IMR-90 (cell line): ENCODE data around the gene STAT5B. TPM values are rescaled to one million over a fixed set of nuclear protein-coding genes. Genes with fewer than 3 reads are reported as not detected.
A peak's percentile ranks its signal among the peaks of the same experiment; 100 is the strongest.

Experiments
- ATAC-seq: fragments of 200-7000 bp; cut with Tn5 transposase; 2 replicates; pipeline ENCODE4 v1.9.1; 2020; ENCODE audit warnings: low read depth, mild to moderate bottlenecking, moderate library complexity
- BruUV-seq: library from RNA; stranded (reverse); fragments of 400-500 nt; replicated peaks from 2 replicates; lab custom pipeline; 2021; lab: Mats Ljungman, UMichigan
- CTCF ChIA-PET: fragments of 300-600 bp; formaldehyde crosslinking; extraction: SDS; loops from one replicate; lab custom pipeline; 2021; ENCODE audit warnings: antibody characterized with exemption; lab: Yijun Ruan, JAX
- POLR2A ChIA-PET: fragments of 300-600 bp; sonication (Branson Sonifier 250); formaldehyde crosslinking; loops from one replicate; lab custom pipeline; 2022; ENCODE audit warnings: antibody characterized with exemption; ENCODE audit not compliant: unreplicated experiment; lab: Charles Lee
- DNase-seq: peaks from one replicate; pipeline ENCODE4 v3.0.0; 2013
- H2AFZ ChIP-seq: replicated peaks from 2 replicates; pipeline ENCODE3; 2013; ENCODE audit warnings: low read length, mild to moderate bottlenecking; ENCODE audit not compliant: poor library complexity
- H2AK5ac ChIP-seq: 2 replicates; pipeline ENCODE4 v1.6.1; 2013; ENCODE audit warnings: low read depth, low read length, inconsistent platforms
- H2AK9ac ChIP-seq: replicated peaks from 2 replicates; pipeline ENCODE3; 2013; ENCODE audit warnings: mild to moderate bottlenecking, low read depth, low read length, moderate library complexity; ENCODE audit not compliant: poor library complexity
- H2BK120ac ChIP-seq: 2 replicates; pipeline ENCODE4 v1.6.1; 2013; ENCODE audit warnings: low read depth, low read length, inconsistent platforms
- H2BK15ac ChIP-seq: 3 replicates; pipeline ENCODE4 v1.6.1; 2013; ENCODE audit warnings: low read depth, low read length, inconsistent platforms
- H2BK20ac ChIP-seq: 2 replicates; pipeline ENCODE4 v1.6.1; 2013; ENCODE audit warnings: low read depth, mild to moderate bottlenecking, inconsistent platforms, low read length, moderate library complexity
- H2BK5ac ChIP-seq: 2 replicates; pipeline ENCODE4 v1.6.1; 2013; ENCODE audit warnings: mild to moderate bottlenecking, low read depth, low read length, inconsistent platforms; ENCODE audit not compliant: poor library complexity, severe bottlenecking
- H3K14ac ChIP-seq: replicated peaks from 2 replicates; pipeline ENCODE4 v1.6.1; 2013; ENCODE audit warnings: low read depth, low read length, inconsistent platforms
- H3K18ac ChIP-seq: 2 replicates; pipeline ENCODE4 v1.6.1; 2013; ENCODE audit warnings: low read depth, low read length, control low read depth
- H3K23ac ChIP-seq: 2 replicates; pipeline ENCODE4 v1.6.1; 2013; ENCODE audit warnings: low read depth, low read length, inconsistent platforms
- H3K27ac ChIP-seq: 2 replicates; pipeline ENCODE4 v1.5.1; 2013; ENCODE audit warnings: mild to moderate bottlenecking, control low read depth, low read length; ENCODE audit not compliant: insufficient read depth
- H3K27me3 ChIP-seq: 2 replicates; pipeline ENCODE4 v1.6.1; 2013; ENCODE audit warnings: low read length; ENCODE audit not compliant: control insufficient read depth, insufficient read depth
- H3K36me3 ChIP-seq: 2 replicates; pipeline ENCODE4 v1.6.1; 2013; ENCODE audit warnings: low read length, mixed read lengths; ENCODE audit not compliant: control insufficient read depth, insufficient read depth
- H3K4ac ChIP-seq: 2 replicates; pipeline ENCODE4 v1.6.1; 2013; ENCODE audit warnings: low read depth, low read length, inconsistent platforms
- H3K4me1 ChIP-seq: 2 replicates; pipeline ENCODE4 v1.6.1; 2013; ENCODE audit warnings: low read length, mixed read lengths; ENCODE audit not compliant: control insufficient read depth, insufficient read depth
- H3K4me2 ChIP-seq: 2 replicates; pipeline ENCODE4 v1.6.1; 2013; ENCODE audit warnings: low read depth, mild to moderate bottlenecking, control low read depth, low read length, moderate library complexity
- H3K4me3 ChIP-seq: 2 replicates; pipeline ENCODE4 v1.5.1; 2013; ENCODE audit warnings: low read depth, mild to moderate bottlenecking, control low read depth, low read length, moderate library complexity; ENCODE audit not compliant: insufficient read depth
- H3K56ac ChIP-seq: 2 replicates; pipeline ENCODE4 v1.6.1; 2013; ENCODE audit warnings: low read length, inconsistent platforms; ENCODE audit not compliant: insufficient read depth; ENCODE audit errors: extremely low read depth
- H3K79me1 ChIP-seq, 2 experiments: 2 replicates each; pipeline ENCODE4 v1.6.1; 2013; ENCODE audit warnings: low read length in 2 of 2, inconsistent platforms in 1 of 2, low read depth in 1 of 2
- H3K9ac ChIP-seq: 2 replicates; pipeline ENCODE4 v1.6.1; 2013; ENCODE audit warnings: low read depth, low read length, control low read depth
- H3K9me1 ChIP-seq: 2 replicates; pipeline ENCODE4 v1.6.1; 2013; ENCODE audit warnings: low read length, inconsistent platforms; ENCODE audit not compliant: insufficient read depth
- H3K9me3 ChIP-seq: 2 replicates; pipeline ENCODE4 v1.6.1; 2013; ENCODE audit warnings: low read length; ENCODE audit not compliant: control insufficient read depth, insufficient read depth
- H4K20me1 ChIP-seq: 2 replicates; pipeline ENCODE4 v1.6.1; 2013; ENCODE audit warnings: low read length, inconsistent platforms; ENCODE audit not compliant: insufficient read depth
- H4K5ac ChIP-seq: 2 replicates; pipeline ENCODE4 v1.6.1; 2013; ENCODE audit warnings: mild to moderate bottlenecking, low read depth, low read length, control low read depth
- H4K8ac ChIP-seq, 2 experiments: 2 replicates each; pipeline ENCODE4 v1.6.1; 2013; ENCODE audit warnings: low read depth in 2 of 2, low read length in 2 of 2, control low read depth in 1 of 2, inconsistent platforms in 1 of 2
- H4K91ac ChIP-seq: 2 replicates; pipeline ENCODE4 v1.6.1; 2013; ENCODE audit warnings: low read depth, low read length, inconsistent platforms; ENCODE audit not compliant: insufficient read depth
- BHLHE40 ChIP-seq: fragments of 150-350 bp; IDR thresholded peaks from 2 replicates; pipeline ENCODE4 v1.6.1; 2016; ENCODE audit warnings: mild to moderate bottlenecking, low read depth, low read length
- CEBPB ChIP-seq: IDR thresholded peaks from 2 replicates; pipeline ENCODE4 v1.6.1; 2012; ENCODE audit warnings: low read depth, low read length, improper control_type of control experiment
- CHD1 ChIP-seq: IDR thresholded peaks from 2 replicates; pipeline ENCODE4 v1.6.1; 2012; ENCODE audit warnings: low read depth, low read length, improper control_type of control experiment
- ELK1 ChIP-seq: fragments of 150-350 bp; IDR thresholded peaks from 2 replicates; pipeline ENCODE4 v1.6.1; 2016; ENCODE audit warnings: low read depth, mild to moderate bottlenecking, low read length, moderate library complexity, borderline replicate concordance
- FOS ChIP-seq: fragments of 150-350 bp; IDR thresholded peaks from 2 replicates; pipeline ENCODE4 v1.6.1; 2016; ENCODE audit warnings: low read depth, low read length
- MAFK ChIP-seq: IDR thresholded peaks from 2 replicates; pipeline ENCODE4 v1.6.1; 2012; ENCODE audit warnings: low read depth, low read length, improper control_type of control experiment
- MAZ ChIP-seq: IDR thresholded peaks from 2 replicates; pipeline ENCODE4 v1.6.1; 2012; ENCODE audit warnings: low read depth, mild to moderate bottlenecking, low read length, improper control_type of control experiment, moderate library complexity, borderline replicate concordance
- NFE2L2 ChIP-seq: fragments of 150-350 bp; IDR thresholded peaks from 2 replicates; pipeline ENCODE4 v1.6.1; 2016; ENCODE audit warnings: low read depth, mild to moderate bottlenecking, low read length
- POLR2A ChIP-seq: IDR thresholded peaks from 2 replicates; pipeline ENCODE4 v1.6.1; 2012; ENCODE audit warnings: mild to moderate bottlenecking, low read depth, low read length
- RCOR1 ChIP-seq: IDR thresholded peaks from 2 replicates; pipeline ENCODE4 v1.6.1; 2012; ENCODE audit warnings: mild to moderate bottlenecking, low read length, improper control_type of control experiment; ENCODE audit not compliant: insufficient replicate concordance
- RFX5 ChIP-seq: IDR thresholded peaks from 2 replicates; pipeline ENCODE4 v1.8.0; 2012; ENCODE audit warnings: low read depth, mild to moderate bottlenecking, low read length, moderate library complexity
- SMC3 ChIP-seq: fragments of 150-350 bp; IDR thresholded peaks from 2 replicates; pipeline ENCODE4 v1.6.1; 2016; ENCODE audit warnings: low read depth, mild to moderate bottlenecking, antibody characterized with exemption, low read length, moderate library complexity
- USF2 ChIP-seq: fragments of 150-350 bp; IDR thresholded peaks from 2 replicates; pipeline ENCODE4 v1.6.1; 2017; ENCODE audit warnings: mild to moderate bottlenecking, antibody characterized with exemption, low read length, low read depth
- WGBS, 2 experiments: methylation state at CpG; one replicate each; pipeline versions ENCODE4 v1.1.5 to v1.1.7; 2013; ENCODE audit warnings: missing lambda C conversion rate in 2 of 2; ENCODE audit not compliant: insufficient read length in 1 of 2; ENCODE audit errors: extremely low coverage in 2 of 2; 5-methylcytosine and 5-hydroxymethylcytosine counted together
- dilution Hi-C: fragments of 300-500 bp; cut with HindIII; formaldehyde crosslinking; loops from one replicate; pipeline ENCODE4 v1.14.3; 2018; ENCODE audit warnings: low sequenced_read_pairs; ENCODE audit not compliant: unreplicated experiment
- in situ Hi-C: fragments of 300-500 bp; cut with MboI; formaldehyde crosslinking; loops from 3 replicates; pipeline ENCODE4 v1.14.3; 2019; ENCODE audit warnings: low sequenced_read_pairs, inconsistent platforms, mixed read lengths
- intact Hi-C: fragments of 100-400 bp; cut with micrococcal nuclease; formaldehyde crosslinking; loops from 2 replicates; pipeline ENCODE4 v1.10.0; 2022
- polyA plus RNA-seq, 3 experiments: library from polyadenylated mRNA; depleted of rRNA; stranded (reverse); fragments of >200 nt; gene quantifications; 2 replicates each; pipeline ENCODE4 v1.2.3, GENCODE V29; 2012; ENCODE audit warnings: low replicate concordance in 1 of 3
- total RNA-seq: library from RNA; depleted of rRNA; stranded (reverse); fragments of >200 nt; gene quantifications from 2 replicates; pipeline ENCODE4 v1.2.3, GENCODE V29; 2012
- TF ChIP-seq, protein P1 (sequence below): conservative IDR thresholded peaks from 2 replicates; pipeline ENCODE4 v1.5.1; 2012; ENCODE audit warnings: mild to moderate bottlenecking, low read depth, low read length, improper control_type of control experiment

STAT5B gene
- total and polyA plus RNA-seq, 2 of the 4 experiments (the other 2 are of a cell fraction): 24.4 to 29.6 TPM

DNA sequence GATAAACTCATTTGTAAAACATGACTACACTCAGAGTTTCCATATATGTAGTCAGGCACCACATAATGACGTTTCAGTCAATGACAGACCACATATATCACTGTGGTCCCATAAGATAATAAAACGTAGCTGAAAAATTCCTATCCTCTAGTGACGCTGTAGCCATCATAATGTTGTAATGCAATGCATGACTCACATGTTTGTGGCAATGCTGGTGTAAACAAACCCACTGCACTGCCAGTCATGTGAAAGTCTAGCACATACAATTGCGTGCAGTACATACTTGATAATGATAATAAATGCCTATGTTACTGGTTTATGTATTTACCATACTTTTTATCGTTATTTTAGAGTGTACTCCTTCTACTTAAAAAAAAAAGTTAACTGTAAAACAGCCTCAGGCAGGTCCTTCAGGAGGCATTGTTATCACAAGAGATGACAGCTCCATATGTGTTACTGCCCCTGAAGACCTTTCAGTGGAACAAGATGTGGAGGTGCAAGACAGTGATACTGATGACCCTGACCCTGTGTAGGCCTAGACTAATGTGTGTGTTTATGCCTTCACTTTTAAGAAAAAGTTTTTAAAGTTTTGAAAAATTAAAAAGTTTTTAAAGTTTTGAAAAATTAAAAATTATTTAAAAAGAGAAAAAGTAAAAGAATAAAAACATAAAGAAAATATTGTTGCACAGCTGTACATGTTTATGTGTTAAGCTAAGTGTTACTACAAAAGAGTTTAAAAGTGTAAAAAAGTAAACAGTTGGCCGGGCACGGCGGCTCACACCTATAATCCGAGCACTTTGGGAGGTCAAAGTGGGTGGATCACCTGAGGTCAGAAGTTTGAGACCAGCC lies 9.0 kb downstream of the STAT5B start:
- Histone ChIP-seq H3K27ac (peak overlapping the region; percentile 90; the same call in 1 of the 2 replicates), H4K5ac (no peak overlapping the region; the same call in 1 of the 2 replicates), H4K8ac (no peak overlapping the region), H3K4me1 (peaks cover 13% of the 10 kb centered on the region), H2BK20ac (no peak overlapping the region), H2BK120ac (peak overlapping the region; percentile 45), H3K36me3 (no peaks in the 10 kb centered on the region), H2AFZ (no peak overlapping the region), H3K18ac (peak overlapping the region; percentile 74; the same call in 1 of the 2 replicates), H4K20me1 (peaks cover 38% of the 10 kb centered on the region), H2AK5ac (no peak overlapping the region; the same call in 1 of the 2 replicates), H3K9me3 (no peaks in the 10 kb centered on the region), H3K56ac (no peak overlapping the region), H3K14ac (no peak overlapping the region), H2BK5ac (peak overlapping the region; percentile 91), H4K91ac (no peak overlapping the region), H3K9ac (no peak overlapping the region), H3K27me3 (no peaks in the 10 kb centered on the region), H2AK9ac (no peak overlapping the region), H3K23ac (no peak overlapping the region), H2BK15ac (no peak overlapping the region; the same call in 2 of the 3 replicates), H3K4me3 (no peak overlapping the region), H3K79me1 (peaks cover 13 to 61% of the 10 kb centered on the region in 2 experiments), H3K4me2 (peak overlapping the region; percentile 50; the same call in 1 of the 2 replicates), H3K9me1 (peaks cover 18% of the 10 kb centered on the region), H3K4ac (peak overlapping the region; percentile 55)
- ATAC-seq (peak; percentile 81), DNase-seq (peak; percentile 99)
- no TSS peak for BruUV-seq
- intact Hi-C loops (no loop called here), dilution Hi-C loops (no loop called here), in situ Hi-C loops (no loop called here)
- POLR2A ChIA-PET: no interaction called here
- CTCF ChIA-PET: no interaction called here
- 0% methylated on average over 3 of the region's 9 CpGs; no CpG with 5 or more reads in 1 of the 2 experiments for WGBS, 2 experiments
- TF ChIP-seq RFX5: no peak
- peak; percentile 96 for TF ChIP-seq CEBPB
- TF ChIP-seq POLR2A: no peak
- peak; percentile 33; the same call in 1 of the 2 replicates for TF ChIP-seq NFE2L2
- 0 out of 2 replicates have a peak, but pooled peaks have one; percentile 16 for TF ChIP-seq MAFK
- peak; percentile 96 for TF ChIP-seq FOS
- no peak for TF ChIP-seq SMC3
- TF ChIP-seq ELK1: no peak
- no peak for TF ChIP-seq MAZ
- TF ChIP-seq USF2: no peak
- TF ChIP-seq CHD1: no peak
- TF ChIP-seq, protein P1, sequence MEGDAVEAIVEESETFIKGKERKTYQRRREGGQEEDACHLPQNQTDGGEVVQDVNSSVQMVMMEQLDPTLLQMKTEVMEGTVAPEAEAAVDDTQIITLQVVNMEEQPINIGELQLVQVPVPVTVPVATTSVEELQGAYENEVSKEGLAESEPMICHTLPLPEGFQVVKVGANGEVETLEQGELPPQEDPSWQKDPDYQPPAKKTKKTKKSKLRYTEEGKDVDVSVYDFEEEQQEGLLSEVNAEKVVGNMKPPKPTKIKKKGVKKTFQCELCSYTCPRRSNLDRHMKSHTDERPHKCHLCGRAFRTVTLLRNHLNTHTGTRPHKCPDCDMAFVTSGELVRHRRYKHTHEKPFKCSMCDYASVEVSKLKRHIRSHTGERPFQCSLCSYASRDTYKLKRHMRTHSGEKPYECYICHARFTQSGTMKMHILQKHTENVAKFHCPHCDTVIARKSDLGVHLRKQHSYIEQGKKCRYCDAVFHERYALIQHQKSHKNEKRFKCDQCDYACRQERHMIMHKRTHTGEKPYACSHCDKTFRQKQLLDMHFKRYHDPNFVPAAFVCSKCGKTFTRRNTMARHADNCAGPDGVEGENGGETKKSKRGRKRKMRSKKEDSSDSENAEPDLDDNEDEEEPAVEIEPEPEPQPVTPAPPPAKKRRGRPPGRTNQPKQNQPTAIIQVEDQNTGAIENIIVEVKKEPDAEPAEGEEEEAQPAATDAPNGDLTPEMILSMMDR: no peak
- TF ChIP-seq BHLHE40: peak; percentile 77
- TF ChIP-seq RCOR1: no peak
